ENCODE results near the gene CRELD2. TPM values are rescaled to one million over a fixed set of nuclear protein-coding genes. Genes with fewer than 3 reads are reported as not detected.

Gene CRELD2
- total and polyA plus RNA-seq, 2 of the 13 experiments (the other 11 are each of a cell fraction or from before 2014, with no cell fraction given) = 17.2 to 44.7 TPM

DNA sequence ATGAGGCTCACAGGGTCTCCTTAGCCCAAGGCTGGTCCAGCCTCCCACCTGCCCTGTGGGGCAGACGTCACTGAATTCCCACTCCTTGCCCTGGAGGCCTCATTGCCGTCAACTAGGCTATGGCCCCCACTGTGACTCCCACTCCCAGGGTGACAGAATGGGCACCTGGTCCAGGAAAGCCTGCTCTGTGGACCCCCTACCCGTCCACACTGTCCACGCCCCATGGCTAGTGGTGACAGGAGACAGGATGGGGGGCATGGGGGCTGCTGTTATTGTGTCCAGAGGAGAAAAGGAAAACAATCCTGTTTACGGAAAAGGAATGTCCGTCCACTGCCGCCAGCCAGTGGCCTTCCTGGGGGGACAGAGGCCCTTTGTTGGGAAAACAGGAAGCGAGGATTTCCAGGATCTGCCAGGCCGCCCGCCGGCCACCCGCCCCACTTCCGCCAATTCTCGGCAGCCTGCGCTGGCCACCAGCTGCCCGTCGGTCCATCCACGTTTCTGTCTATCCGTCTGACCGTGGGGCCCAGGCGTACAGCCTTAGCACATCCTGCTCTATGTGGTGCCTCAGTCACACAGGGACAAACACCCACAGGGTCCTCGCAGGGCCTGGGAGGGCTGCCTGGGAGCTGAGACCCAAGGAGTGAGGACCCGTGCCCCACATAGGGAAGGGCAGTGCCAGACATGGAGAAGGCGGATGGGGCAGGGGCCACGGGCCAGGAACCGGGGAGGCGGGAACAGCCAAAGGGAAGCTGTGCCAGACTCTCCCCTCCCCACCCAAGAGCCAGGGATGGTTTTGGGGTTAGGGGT, 19.5 kb downstream of the CRELD2 start (continued):
- TF ChIP-seq ZFP90 (CRISPR knock-in tag; IDR thresholded peaks at IDR 0.05; ENCODE audit: borderline replicate concordance) (no peak), HNF4A (CRISPR knock-in tag; IDR thresholded peaks at IDR 0.05) (peak; percentile 37; the same call in 1 of the 2 replicates), FIP1L1 (IDR thresholded peaks at IDR 0.05; ENCODE audit: borderline replicate concordance, insufficient read depth, low read depth, low read length) (no peak), PHB2 (IDR thresholded peaks at IDR 0.05; ENCODE audit: partially characterized antibody) (no peak), RCOR2 (CRISPR knock-in tag; IDR thresholded peaks at IDR 0.05) (no peak), ZNF24 (IDR thresholded peaks at IDR 0.05) (no peak), ZHX1 (CRISPR knock-in tag; IDR thresholded peaks at IDR 0.05; ENCODE audit: low read depth) (no peak), TRIM22 (IDR thresholded peaks at IDR 0.05) (no peak), HDAC1 (CRISPR knock-in tag; IDR thresholded peaks at IDR 0.05) (peak; percentile 91), NFATC3 (CRISPR knock-in tag; IDR thresholded peaks at IDR 0.05) (no peak), ZMYM4 (CRISPR knock-in tag; IDR thresholded peaks at IDR 0.05) (no peak), TIGD3 (CRISPR knock-in tag; IDR thresholded peaks at IDR 0.05; ENCODE audit: borderline replicate concordance) (0 out of 2 replicates have a peak, but pooled peaks have one; percentile 64), ZNF883 (CRISPR knock-in tag; IDR thresholded peaks at IDR 0.05; ENCODE audit: not compliant biosample characterization) (no peak), GLMP (CRISPR knock-in tag; IDR thresholded peaks at IDR 0.05; ENCODE audit: borderline replicate concordance) (no peak), NCOA1 (CRISPR knock-in tag; IDR thresholded peaks at IDR 0.05) (no peak)
- TF ChIP-seq, protein P1, sequence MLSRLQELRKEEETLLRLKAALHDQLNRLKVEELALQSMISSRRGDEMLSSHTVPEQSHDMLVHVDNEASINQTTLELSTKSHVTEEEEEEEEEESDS (CRISPR knock-in tag; IDR thresholded peaks at IDR 0.05; ENCODE audit: borderline replicate concordance) = no peak
- TF ChIP-seq, protein P2, sequence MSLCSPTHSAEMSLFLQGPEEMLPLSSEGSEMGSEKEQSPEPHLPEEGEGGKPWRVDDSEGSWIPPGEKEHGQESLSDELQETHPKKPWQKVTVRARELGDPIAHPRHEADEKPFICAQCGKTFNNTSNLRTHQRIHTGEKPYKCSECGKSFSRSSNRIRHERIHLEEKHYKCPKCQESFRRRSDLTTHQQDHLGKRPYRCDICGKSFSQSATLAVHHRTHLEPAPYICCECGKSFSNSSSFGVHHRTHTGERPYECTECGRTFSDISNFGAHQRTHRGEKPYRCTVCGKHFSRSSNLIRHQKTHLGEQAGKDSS (CRISPR knock-in tag; IDR thresholded peaks at IDR 0.05; ENCODE audit: borderline replicate concordance, low read depth) = peak; percentile 90

All from HepG2 (cell line).